IMR-90 (cell line): ENCODE measurements around the gene CMIP.

Source experiments
- FOS ChIP-seq: fragments of 150-350 bp; IDR thresholded peaks from 2 replicates; pipeline ENCODE4 v1.6.1; 2016; ENCODE audit warnings: low read depth, low read length
- MAFK ChIP-seq: IDR thresholded peaks from 2 replicates; pipeline ENCODE4 v1.6.1; 2012; ENCODE audit warnings: low read depth, low read length, improper control_type of control experiment
- MAZ ChIP-seq: IDR thresholded peaks from 2 replicates; pipeline ENCODE4 v1.6.1; 2012; ENCODE audit warnings: low read depth, mild to moderate bottlenecking, low read length, improper control_type of control experiment, moderate library complexity, borderline replicate concordance
- POLR2A ChIP-seq: IDR thresholded peaks from 2 replicates; pipeline ENCODE4 v1.6.1; 2012; ENCODE audit warnings: mild to moderate bottlenecking, low read depth, low read length
- RCOR1 ChIP-seq: IDR thresholded peaks from 2 replicates; pipeline ENCODE4 v1.6.1; 2012; ENCODE audit warnings: mild to moderate bottlenecking, low read length, improper control_type of control experiment; ENCODE audit not compliant: insufficient replicate concordance
- SMC3 ChIP-seq: fragments of 150-350 bp; IDR thresholded peaks from 2 replicates; pipeline ENCODE4 v1.6.1; 2016; ENCODE audit warnings: low read depth, mild to moderate bottlenecking, antibody characterized with exemption, low read length, moderate library complexity
- TF ChIP-seq, protein P1 (sequence below): conservative IDR thresholded peaks from 2 replicates; pipeline ENCODE4 v1.5.1; 2012; ENCODE audit warnings: mild to moderate bottlenecking, low read depth, low read length, improper control_type of control experiment
- TF ChIP-seq, protein P2 (sequence below): fragments of 150-350 bp; IDR thresholded peaks from 2 replicates; pipeline ENCODE4 v1.6.1; 2017; ENCODE audit warnings: mild to moderate bottlenecking, antibody characterized with exemption, low read length, low read depth

DNA sequence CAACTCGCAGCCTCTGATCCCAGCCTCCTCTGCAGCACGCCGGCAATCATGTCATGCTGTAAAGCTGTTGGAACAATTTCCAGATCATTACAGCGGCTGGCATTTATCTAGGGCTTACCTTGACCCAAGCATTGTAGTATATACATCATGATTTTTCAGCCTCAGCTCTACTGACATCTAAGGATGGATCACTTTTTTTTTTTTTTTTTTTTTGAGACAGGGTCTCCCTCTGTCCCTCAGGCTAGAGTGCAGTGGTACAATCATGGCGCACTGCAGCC is 103.3 kb downstream of the CMIP start:
- TF ChIP-seq, protein P1, sequence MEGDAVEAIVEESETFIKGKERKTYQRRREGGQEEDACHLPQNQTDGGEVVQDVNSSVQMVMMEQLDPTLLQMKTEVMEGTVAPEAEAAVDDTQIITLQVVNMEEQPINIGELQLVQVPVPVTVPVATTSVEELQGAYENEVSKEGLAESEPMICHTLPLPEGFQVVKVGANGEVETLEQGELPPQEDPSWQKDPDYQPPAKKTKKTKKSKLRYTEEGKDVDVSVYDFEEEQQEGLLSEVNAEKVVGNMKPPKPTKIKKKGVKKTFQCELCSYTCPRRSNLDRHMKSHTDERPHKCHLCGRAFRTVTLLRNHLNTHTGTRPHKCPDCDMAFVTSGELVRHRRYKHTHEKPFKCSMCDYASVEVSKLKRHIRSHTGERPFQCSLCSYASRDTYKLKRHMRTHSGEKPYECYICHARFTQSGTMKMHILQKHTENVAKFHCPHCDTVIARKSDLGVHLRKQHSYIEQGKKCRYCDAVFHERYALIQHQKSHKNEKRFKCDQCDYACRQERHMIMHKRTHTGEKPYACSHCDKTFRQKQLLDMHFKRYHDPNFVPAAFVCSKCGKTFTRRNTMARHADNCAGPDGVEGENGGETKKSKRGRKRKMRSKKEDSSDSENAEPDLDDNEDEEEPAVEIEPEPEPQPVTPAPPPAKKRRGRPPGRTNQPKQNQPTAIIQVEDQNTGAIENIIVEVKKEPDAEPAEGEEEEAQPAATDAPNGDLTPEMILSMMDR = no peak
- no peak for TF ChIP-seq RCOR1
- TF ChIP-seq MAFK = no peak
- TF ChIP-seq POLR2A = no peak
- TF ChIP-seq MAZ = no peak
- no peak for TF ChIP-seq SMC3
- no peak for TF ChIP-seq FOS
- TF ChIP-seq, protein P2, sequence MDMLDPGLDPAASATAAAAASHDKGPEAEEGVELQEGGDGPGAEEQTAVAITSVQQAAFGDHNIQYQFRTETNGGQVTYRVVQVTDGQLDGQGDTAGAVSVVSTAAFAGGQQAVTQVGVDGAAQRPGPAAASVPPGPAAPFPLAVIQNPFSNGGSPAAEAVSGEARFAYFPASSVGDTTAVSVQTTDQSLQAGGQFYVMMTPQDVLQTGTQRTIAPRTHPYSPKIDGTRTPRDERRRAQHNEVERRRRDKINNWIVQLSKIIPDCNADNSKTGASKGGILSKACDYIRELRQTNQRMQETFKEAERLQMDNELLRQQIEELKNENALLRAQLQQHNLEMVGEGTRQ = no peak
